Neutrophil (primary cell): Measurements from ENCODE around the gene UFM1.

Source experiments
- H3K27ac ChIP-seq: fragments of 200-600 bp; sonication (generic); 2 replicates; pipeline ENCODE4 v1.5.1; 2016; ENCODE audit warnings: mild to moderate bottlenecking, moderate library complexity
- H3K27me3 ChIP-seq: fragments of 200-600 bp; sonication (generic); 2 replicates; pipeline ENCODE4 v1.6.0; 2016; ENCODE audit warnings: mild to moderate bottlenecking
- H3K36me3 ChIP-seq: fragments of 200-600 bp; sonication (generic); 2 replicates; pipeline ENCODE4 v1.5.1; 2017
- H3K4me1 ChIP-seq, 2 experiments: fragments of 200-600 bp in 1 of 2; sonication (generic) in 1 of 2; 1 replicate in 1 of 2; 2 replicates in 1 of 2; pipeline versions ENCODE4 v1.5.1 to v1.6.1; 2013 to 2016; ENCODE audit warnings: low read depth in 1 of 2, low read length in 1 of 2, mild to moderate bottlenecking in 1 of 2, moderate library complexity in 1 of 2; ENCODE audit not compliant: control insufficient read depth in 1 of 2, insufficient read depth in 1 of 2
- H3K4me3 ChIP-seq, 2 experiments: fragments of 200-600 bp in 1 of 2; sonication (generic) in 1 of 2; 1 replicate in 1 of 2; 2 replicates in 1 of 2; pipeline ENCODE4 v1.5.1; 2013 to 2016; ENCODE audit warnings: low read depth in 1 of 2, low read length in 1 of 2, mild to moderate bottlenecking in 1 of 2, moderate library complexity in 1 of 2
- H3K9me3 ChIP-seq: fragments of 200-600 bp; sonication (generic); 2 replicates; pipeline ENCODE4 v1.5.1; 2016
- TF ChIP-seq, protein P1 (sequence below): fragments of 200-600 bp; sonication (generic); IDR thresholded peaks from 2 replicates; pipeline ENCODE4 v1.5.1; 2016; ENCODE audit warnings: antibody characterized with exemption

The UFM1 gene

DNA sequence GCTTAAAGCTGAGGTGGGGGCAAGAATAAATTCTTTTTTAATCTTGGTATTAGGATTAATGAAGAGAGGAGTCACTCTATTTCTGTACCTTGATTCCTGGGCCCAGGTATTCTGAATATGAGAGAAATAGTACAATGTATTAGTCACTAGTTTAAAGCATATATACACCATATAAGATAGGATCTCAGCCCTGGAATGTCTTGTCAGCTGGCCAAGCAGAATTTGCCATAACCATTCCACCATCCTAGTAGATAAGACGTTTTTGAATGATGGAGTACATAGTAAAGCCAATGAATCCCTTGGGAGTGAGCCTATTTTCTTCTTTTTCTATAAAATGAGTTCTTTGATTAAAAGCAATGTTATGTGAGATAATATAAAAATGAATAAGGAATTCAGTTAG lies 55.6 kb downstream of the UFM1 start:
- no peaks in the 10 kb centered on the region for H3K27me3 ChIP-seq
- TF ChIP-seq, protein P1, sequence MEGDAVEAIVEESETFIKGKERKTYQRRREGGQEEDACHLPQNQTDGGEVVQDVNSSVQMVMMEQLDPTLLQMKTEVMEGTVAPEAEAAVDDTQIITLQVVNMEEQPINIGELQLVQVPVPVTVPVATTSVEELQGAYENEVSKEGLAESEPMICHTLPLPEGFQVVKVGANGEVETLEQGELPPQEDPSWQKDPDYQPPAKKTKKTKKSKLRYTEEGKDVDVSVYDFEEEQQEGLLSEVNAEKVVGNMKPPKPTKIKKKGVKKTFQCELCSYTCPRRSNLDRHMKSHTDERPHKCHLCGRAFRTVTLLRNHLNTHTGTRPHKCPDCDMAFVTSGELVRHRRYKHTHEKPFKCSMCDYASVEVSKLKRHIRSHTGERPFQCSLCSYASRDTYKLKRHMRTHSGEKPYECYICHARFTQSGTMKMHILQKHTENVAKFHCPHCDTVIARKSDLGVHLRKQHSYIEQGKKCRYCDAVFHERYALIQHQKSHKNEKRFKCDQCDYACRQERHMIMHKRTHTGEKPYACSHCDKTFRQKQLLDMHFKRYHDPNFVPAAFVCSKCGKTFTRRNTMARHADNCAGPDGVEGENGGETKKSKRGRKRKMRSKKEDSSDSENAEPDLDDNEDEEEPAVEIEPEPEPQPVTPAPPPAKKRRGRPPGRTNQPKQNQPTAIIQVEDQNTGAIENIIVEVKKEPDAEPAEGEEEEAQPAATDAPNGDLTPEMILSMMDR, result no peak
- H3K4me1 ChIP-seq, result no peaks in the 10 kb centered on the region
- no peak overlapping the region for H3K27ac ChIP-seq
- H3K4me3 ChIP-seq, result no peak overlapping the region
- H3K9me3 ChIP-seq, result no peaks in the 10 kb centered on the region
- H3K36me3 ChIP-seq, result no peaks in the 10 kb centered on the region

DNA sequence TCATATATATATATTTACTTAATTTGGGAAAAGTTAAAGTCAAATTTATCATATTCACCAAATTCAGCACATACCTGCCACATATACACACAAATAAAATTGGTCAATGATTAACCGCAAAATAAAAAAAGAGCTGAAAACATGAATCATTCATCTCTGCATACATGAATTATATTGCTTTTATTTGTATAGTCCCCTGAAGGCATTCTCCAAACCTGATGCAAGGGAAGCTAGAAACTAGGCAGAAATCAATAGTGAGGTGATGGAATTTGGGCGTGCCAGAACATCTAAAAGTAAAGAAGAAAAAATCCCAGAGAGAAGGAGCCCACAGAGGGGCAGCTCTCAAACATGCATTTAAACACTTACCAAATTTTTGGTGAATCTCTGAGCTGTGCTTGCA lies 60.1 kb downstream of the UFM1 start:
- Histone ChIP-seq H3K27ac (no peak overlapping the region), H3K27me3 (no peaks in the 10 kb centered on the region), H3K36me3 (no peaks in the 10 kb centered on the region), H3K9me3 (no peaks in the 10 kb centered on the region), H3K4me3 (no peak overlapping the region), H3K4me1 (no peaks in the 10 kb centered on the region)
- TF ChIP-seq, protein P1, result no peak

DNA sequence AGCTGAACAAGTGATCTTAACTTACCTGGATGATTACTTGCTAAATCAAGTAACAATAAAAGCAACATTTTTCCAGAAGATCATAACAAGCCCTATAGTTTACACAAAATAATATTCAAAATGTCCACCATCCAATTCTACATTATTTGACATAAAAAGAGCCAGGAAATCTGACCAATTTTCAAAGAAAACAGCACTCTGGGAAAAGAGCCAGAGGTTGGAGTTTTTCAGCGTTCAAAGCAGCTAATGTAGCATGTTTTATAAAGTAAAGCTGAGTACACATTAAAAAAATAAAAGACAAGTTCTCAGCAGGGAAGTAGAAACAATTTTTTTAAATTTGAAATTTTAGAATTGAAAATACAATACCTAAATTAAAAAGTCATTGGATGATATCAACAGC lies 62.6 kb downstream of the UFM1 start:
- no peaks in the 10 kb centered on the region for H3K27me3 ChIP-seq
- no peaks in the 10 kb centered on the region for H3K4me1 ChIP-seq
- H3K27ac ChIP-seq, result no peak overlapping the region
- H3K4me3 ChIP-seq, result no peak overlapping the region
- TF ChIP-seq, protein P1, result no peak
- H3K36me3 ChIP-seq, result no peaks in the 10 kb centered on the region
- H3K9me3 ChIP-seq, result no peaks in the 10 kb centered on the region
